ENCODE results near the gene TLE5. TPM values are rescaled to one million over a fixed set of nuclear protein-coding genes. Genes with fewer than 3 reads are reported as not detected.

Gene TLE5
- total RNA-seq, 1 experiment from 2014 or later, result 170 TPM

DNA sequence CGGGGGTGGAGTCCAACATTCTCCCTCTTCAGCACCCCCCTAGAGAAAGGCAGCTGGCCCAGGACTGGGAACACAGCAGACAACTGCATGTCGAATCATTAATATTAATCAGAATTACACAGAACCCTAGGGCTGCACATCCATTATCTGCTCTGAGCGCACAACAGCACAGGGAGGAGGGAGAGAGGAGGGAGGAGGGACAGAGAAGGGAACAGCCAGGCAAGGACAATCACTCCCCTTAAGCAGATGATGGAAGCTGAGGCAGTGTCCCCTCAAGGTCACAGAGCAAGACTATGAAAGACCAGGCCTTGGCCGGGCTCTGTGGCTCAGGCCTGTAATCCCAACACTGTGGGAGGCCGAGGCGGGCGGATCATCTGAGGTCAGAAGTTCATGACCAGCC is 59.2 kb downstream of the TLE5 start:
- intact Hi-C loops (cut with micrococcal nuclease; ENCODE audit: unreplicated experiment), result no loop called here
- Mint-ChIP-seq H3K9me3 (ENCODE audit: low read depth, unreplicated experiment) (no peaks in the 10 kb centered on the region), H3K27ac (ENCODE audit: unreplicated experiment) (no peak overlapping the region), H3K27me3 (ENCODE audit: unreplicated experiment) (no peaks in the 10 kb centered on the region), H3K36me3 (ENCODE audit: insufficient read depth, unreplicated experiment) (no peaks in the 10 kb centered on the region), H3K4me3 (ENCODE audit: low read depth, unreplicated experiment) (no peak overlapping the region), H3K4me1 (ENCODE audit: low read depth, unreplicated experiment) (no peaks in the 10 kb centered on the region)
- BruUV-seq (replicated peaks), result no TSS peak
- CTCF ChIA-PET, result no interaction called here
- TF ChIP-seq, protein P1, sequence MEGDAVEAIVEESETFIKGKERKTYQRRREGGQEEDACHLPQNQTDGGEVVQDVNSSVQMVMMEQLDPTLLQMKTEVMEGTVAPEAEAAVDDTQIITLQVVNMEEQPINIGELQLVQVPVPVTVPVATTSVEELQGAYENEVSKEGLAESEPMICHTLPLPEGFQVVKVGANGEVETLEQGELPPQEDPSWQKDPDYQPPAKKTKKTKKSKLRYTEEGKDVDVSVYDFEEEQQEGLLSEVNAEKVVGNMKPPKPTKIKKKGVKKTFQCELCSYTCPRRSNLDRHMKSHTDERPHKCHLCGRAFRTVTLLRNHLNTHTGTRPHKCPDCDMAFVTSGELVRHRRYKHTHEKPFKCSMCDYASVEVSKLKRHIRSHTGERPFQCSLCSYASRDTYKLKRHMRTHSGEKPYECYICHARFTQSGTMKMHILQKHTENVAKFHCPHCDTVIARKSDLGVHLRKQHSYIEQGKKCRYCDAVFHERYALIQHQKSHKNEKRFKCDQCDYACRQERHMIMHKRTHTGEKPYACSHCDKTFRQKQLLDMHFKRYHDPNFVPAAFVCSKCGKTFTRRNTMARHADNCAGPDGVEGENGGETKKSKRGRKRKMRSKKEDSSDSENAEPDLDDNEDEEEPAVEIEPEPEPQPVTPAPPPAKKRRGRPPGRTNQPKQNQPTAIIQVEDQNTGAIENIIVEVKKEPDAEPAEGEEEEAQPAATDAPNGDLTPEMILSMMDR (IDR thresholded peaks at IDR 0.05; ENCODE audit: unreplicated experiment), result no peak
- no peak for DNase-seq

Other genes with a start within 250 kb of the TLE5 start
- gene ZNF554, start 242.6 kb downstream of the TLE5 start, total RNA-seq (2022), result 4.3 and 4.9 TPM in 2 replicates
- 3.8 and 5.7 TPM in 2 replicates for gene ZNF555, start 221.0 kb downstream of the TLE5 start, total RNA-seq (2022)
- gene ZNF556, start 195.2 kb downstream of the TLE5 start, total RNA-seq (2022), result not detected in 2 replicates
- 4.1 and 6.0 TPM in 2 replicates for gene ZNF57, start 161.6 kb downstream of the TLE5 start, total RNA-seq (2022)
- gene ZNF77, start 117.5 kb downstream of the TLE5 start, total RNA-seq (2022), result 3.6 and 5.0 TPM in 2 replicates
- gene TLE6, start 84.9 kb downstream of the TLE5 start, total RNA-seq (2022), result 2.1 and 3.4 TPM in 2 replicates
- 8.5 and 9.3 TPM in 2 replicates for gene TLE2, start 33.2 kb downstream of the TLE5 start, total RNA-seq (2022)
- gene GNA11, start 31.9 kb upstream of the TLE5 start, total RNA-seq (2022), result 37.7 and 41.4 TPM in 2 replicates
- gene GNA15, start 73.5 kb upstream of the TLE5 start, total RNA-seq (2022), result 5.9 and 6.5 TPM in 2 replicates
- 0.37 TPM in 1 of 2 replicates, not detected in the other for gene S1PR4, start 116.3 kb upstream of the TLE5 start, total RNA-seq (2022)
- 79.6 and 80.7 TPM in 2 replicates for gene NCLN, start 123.4 kb upstream of the TLE5 start, total RNA-seq (2022)
- gene CELF5, start 162.2 kb upstream of the TLE5 start, total RNA-seq (2022), result 0.40 and 0.64 TPM in 2 replicates